MM.1S (cell line): ENCODE measurements around the gene SYNGR4.

ENCODE experiments used
- DNase-seq: peaks from one replicate; pipeline ENCODE4 v3.0.0-alpha.2; 2015
- H2AFZ ChIP-seq: fragments of 300-600 bp; sonication (generic); 2 replicates; pipeline ENCODE4 v1.6.0; 2016; ENCODE audit warnings: antibody characterized with exemption, low read length
- H3F3A ChIP-seq: fragments of 300-600 bp; sonication (generic); 2 replicates; pipeline ENCODE4 v1.6.1; 2016; ENCODE audit warnings: mild to moderate bottlenecking, antibody characterized with exemption, low read length, moderate library complexity, mixed read lengths; ENCODE audit not compliant: insufficient read depth
- H3K27ac ChIP-seq: fragments of 300-600 bp; sonication (generic); 2 replicates; pipeline ENCODE4 v1.5.1; 2016; ENCODE audit warnings: mild to moderate bottlenecking, low read length
- H3K27me3 ChIP-seq: fragments of 300-600 bp; sonication (generic); replicated peaks from 2 replicates; pipeline ENCODE4 v1.6.0; 2016; ENCODE audit warnings: low read length; ENCODE audit not compliant: insufficient read depth
- H3K36me3 ChIP-seq: fragments of 300-600 bp; sonication (generic); replicated peaks from 2 replicates; pipeline ENCODE4 v1.6.1; 2016; ENCODE audit warnings: mild to moderate bottlenecking, low read length, mixed read lengths; ENCODE audit not compliant: insufficient read depth
- H3K4me1 ChIP-seq: fragments of 300-600 bp; sonication (generic); 2 replicates; pipeline ENCODE4 v1.6.1; 2016; ENCODE audit warnings: low read length, mixed read lengths
- H3K4me2 ChIP-seq: fragments of 300-600 bp; sonication (generic); 2 replicates; pipeline ENCODE4 v1.6.0; 2016; ENCODE audit warnings: low read depth, low read length
- H3K4me3 ChIP-seq: fragments of 300-600 bp; sonication (generic); 2 replicates; pipeline ENCODE4 v1.5.1; 2016; ENCODE audit warnings: low read length, mixed read lengths
- H3K79me2 ChIP-seq: fragments of 300-600 bp; sonication (generic); 2 replicates; pipeline ENCODE4 v1.6.1; 2016; ENCODE audit warnings: mixed run types, low read length, mixed read lengths
- H3K9ac ChIP-seq: fragments of 300-600 bp; sonication (generic); 2 replicates; pipeline ENCODE4 v1.6.1; 2016; ENCODE audit warnings: low read length, mixed read lengths
- H3K9me2 ChIP-seq: fragments of 300-600 bp; sonication (generic); replicated peaks from 2 replicates; pipeline ENCODE4 v1.6.1; 2016; ENCODE audit warnings: mild to moderate bottlenecking, low read length, mixed read lengths; ENCODE audit not compliant: insufficient read depth
- H3K9me3 ChIP-seq: fragments of 300-600 bp; sonication (generic); replicated peaks from 2 replicates; pipeline ENCODE4 v1.6.1; 2016; ENCODE audit warnings: mild to moderate bottlenecking, low read length, mixed read lengths; ENCODE audit not compliant: insufficient read depth
- H4K20me1 ChIP-seq: fragments of 300-600 bp; sonication (generic); 2 replicates; pipeline ENCODE4 v1.6.1; 2016; ENCODE audit warnings: mild to moderate bottlenecking, low read length, moderate library complexity, mixed read lengths; ENCODE audit not compliant: insufficient read depth
- CTCF ChIP-seq: fragments of 300-600 bp; sonication (generic); IDR thresholded peaks from 2 replicates; pipeline ENCODE4 v1.5.1; 2016; ENCODE audit warnings: antibody characterized with exemption, low read length, mixed read lengths
- EZH2 ChIP-seq: fragments of 300-600 bp; sonication (generic); optimal IDR thresholded peaks from 2 replicates; pipeline ENCODE3; 2017; ENCODE audit warnings: low read depth, mild to moderate bottlenecking, antibody characterized with exemption, low read length, mixed read lengths
- EZH2phosphoT487 ChIP-seq: fragments of 300-600 bp; sonication (generic); IDR thresholded peaks from 2 replicates; pipeline ENCODE4 v1.6.1; 2018; ENCODE audit warnings: antibody characterized with exemption, low read length

The SYNGR4 gene

DNA sequence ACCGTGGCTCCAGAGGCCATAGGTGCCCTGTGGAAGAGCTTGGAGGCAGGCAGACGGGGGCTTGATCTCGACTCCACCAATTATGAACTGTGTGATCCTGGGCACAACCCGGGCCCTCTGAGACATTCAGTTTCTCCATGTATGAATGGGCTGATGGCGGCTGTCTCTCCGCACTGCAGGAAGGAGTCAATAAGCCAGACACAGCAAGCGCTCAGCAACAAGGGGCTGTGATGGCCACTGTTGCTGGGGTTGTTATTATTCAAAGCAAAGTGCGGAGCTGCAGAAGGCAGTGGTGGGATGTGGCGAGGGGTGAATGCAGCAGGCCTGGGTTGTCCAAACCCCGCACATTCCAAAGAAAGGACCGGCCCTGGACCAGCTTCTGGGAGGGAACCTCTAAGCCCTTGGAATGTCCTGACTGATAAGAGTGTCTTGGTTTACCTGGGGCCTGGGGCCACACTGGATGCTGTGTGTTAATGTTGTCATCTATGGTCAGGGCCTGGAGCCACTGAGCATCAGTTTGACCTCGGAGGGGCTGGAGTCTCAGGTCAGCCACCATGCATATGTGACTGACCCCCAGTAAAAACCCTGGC lies 8.7 kb upstream of the SYNGR4 start:
- H3K79me2 ChIP-seq, result no peaks in the 10 kb centered on the region
- H3K36me3 ChIP-seq, result no peaks in the 10 kb centered on the region
- no peak overlapping the region for H3K9ac ChIP-seq
- H3K9me3 ChIP-seq, result no peaks in the 10 kb centered on the region
- no peak overlapping the region for H3K4me2 ChIP-seq
- no peak for DNase-seq
- no peak overlapping the region for H3K27ac ChIP-seq
- no peak for TF ChIP-seq EZH2phosphoT487
- no peak for TF ChIP-seq EZH2
- TF ChIP-seq CTCF, result no peak
- no peaks in the 10 kb centered on the region for H4K20me1 ChIP-seq
- H3K27me3 ChIP-seq, result no peaks in the 10 kb centered on the region
- no peak overlapping the region for H2AFZ ChIP-seq
- H3K4me3 ChIP-seq, result no peak overlapping the region
- no peaks in the 10 kb centered on the region for H3F3A ChIP-seq
- H3K9me2 ChIP-seq, result no peaks in the 10 kb centered on the region
- no peaks in the 10 kb centered on the region; the same call in 1 of the 2 replicates for H3K4me1 ChIP-seq

DNA sequence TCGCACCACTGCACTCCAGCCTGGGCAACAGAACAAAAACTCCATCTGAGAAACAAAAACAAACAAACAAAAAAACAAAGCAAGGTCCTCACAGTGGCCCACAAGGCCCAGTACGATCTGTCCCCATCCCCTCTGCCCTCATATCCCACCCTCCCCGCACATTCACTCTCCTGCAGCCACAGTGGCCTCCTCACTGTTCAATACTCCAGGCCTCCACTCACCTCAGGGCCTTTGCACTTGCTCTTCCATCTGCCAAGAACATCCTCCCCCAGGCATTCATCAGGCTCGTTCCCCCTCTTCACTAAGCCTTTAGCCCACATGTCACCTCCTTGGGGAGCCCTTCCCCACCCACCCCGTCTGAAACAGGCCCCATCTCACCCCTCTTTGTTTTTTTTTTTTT lies 5.0 kb upstream of the SYNGR4 start:
- no peaks in the 10 kb centered on the region for H3K36me3 ChIP-seq
- no peak overlapping the region for H2AFZ ChIP-seq
- H3K9me3 ChIP-seq, result no peaks in the 10 kb centered on the region
- H3K27me3 ChIP-seq, result no peaks in the 10 kb centered on the region
- DNase-seq, result no peak
- TF ChIP-seq EZH2phosphoT487, result no peak
- no peak for TF ChIP-seq CTCF
- no peak for TF ChIP-seq EZH2
- H3K9me2 ChIP-seq, result no peaks in the 10 kb centered on the region
- no peak overlapping the region for H3K4me3 ChIP-seq
- 0 out of 2 replicates have a peak, but pooled peaks cover 7% of the 10 kb centered on the region for H3K79me2 ChIP-seq
- no peak overlapping the region for H3K9ac ChIP-seq
- no peak overlapping the region for H3K4me2 ChIP-seq
- no peak overlapping the region for H3K27ac ChIP-seq
- peaks cover 10% of the 10 kb centered on the region for H3K4me1 ChIP-seq
- H4K20me1 ChIP-seq, result no peaks in the 10 kb centered on the region
- H3F3A ChIP-seq, result peaks cover 6% of the 10 kb centered on the region

- H2AFZ ChIP-seq, result no peak overlapping the region
- no peak for TF ChIP-seq CTCF
- no peak for TF ChIP-seq EZH2
- no peak for TF ChIP-seq EZH2phosphoT487
- no peaks in the 10 kb centered on the region for H3K9me2 ChIP-seq
- 0 out of 2 replicates have a peak, but pooled peaks cover 7% of the 10 kb centered on the region for H3K79me2 ChIP-seq
- no peaks in the 10 kb centered on the region for H4K20me1 ChIP-seq
- peaks cover 12% of the 10 kb centered on the region for H3F3A ChIP-seq
- DNase-seq, result no peak
- H3K36me3 ChIP-seq, result no peaks in the 10 kb centered on the region
- no peak overlapping the region for H3K27ac ChIP-seq
- no peak overlapping the region for H3K4me2 ChIP-seq
- no peak overlapping the region for H3K9ac ChIP-seq
- no peaks in the 10 kb centered on the region for H3K9me3 ChIP-seq
- no peak overlapping the region for H3K4me3 ChIP-seq
- peaks cover 18% of the 10 kb centered on the region for H3K4me1 ChIP-seq
- H3K27me3 ChIP-seq, result no peaks in the 10 kb centered on the region
Measured at GRCh38 chr19:48361912-48362311, 2.3 kb upstream of the SYNGR4 start.
